ENCODE data around the gene SIGLEC9.

The SIGLEC9 gene

GRCh38 chr19:51124729-51125128, at the start of gene SIGLEC9:
Gene SIGLEC9 (plus strand): TSS chr19:51124906. CDS start chr19:51124975, 69 bp downstream.
- no peak within 1 kb of the TSS for H3K27ac ChIP-seq (ENCODE audit: low read depth, low read length, poor library complexity, severe bottlenecking)
- no peaks in the 10 kb centered on the region for H3K36me3 ChIP-seq (ENCODE audit: insufficient read depth, low read length)
- no peaks in the 10 kb centered on the region for H3K9me3 ChIP-seq (ENCODE audit: low read length)
- no peak within 1 kb of the TSS for H3K4me2 ChIP-seq (ENCODE audit: low read length)
- no peaks in the 10 kb centered on the region for H3K4me1 ChIP-seq (ENCODE audit: insufficient read depth, low read length, severe bottlenecking)
- no peak for TF ChIP-seq EZH2 (IDR thresholded peaks at IDR 0.05; ENCODE audit: borderline replicate concordance, low read length)
- TF ChIP-seq CTCF (IDR thresholded peaks at IDR 0.05; ENCODE audit: low read length): no peak
- H4K20me1 ChIP-seq (ENCODE audit: insufficient read depth, low read length): no peaks in the 10 kb centered on the region
- no peaks in the 10 kb centered on the region for H3K9me2 ChIP-seq (ENCODE audit: low read depth, low read length)
- no peak within 1 kb of the TSS for H3K4me3 ChIP-seq (ENCODE audit: low read depth, low read length, poor library complexity, severe bottlenecking)
- no peak within 1 kb of the TSS for H2AFZ ChIP-seq (ENCODE audit: low read length)
- H3K27me3 ChIP-seq (ENCODE audit: insufficient read depth, low read length): no peaks in the 10 kb centered on the region; the same call in 1 of the 2 replicates
- no peak within 1 kb of the TSS for H3K9ac ChIP-seq (ENCODE audit: low read length)
- no peaks in the 10 kb centered on the region for H3F3A ChIP-seq (ENCODE audit: insufficient read depth, low read length)
- H3K79me2 ChIP-seq (ENCODE audit: insufficient read depth, low read length): no peaks in the 10 kb centered on the region

GRCh38 chr19:51075998-51076397, 48.7 kb upstream of the SIGLEC9 start:
- Histone ChIP-seq H3K9me3 (ENCODE audit: low read length) (0 out of 2 replicates have a peak, but pooled peaks cover 4% of the 10 kb centered on the region), H3K36me3 (ENCODE audit: insufficient read depth, low read length) (no peaks in the 10 kb centered on the region), H3K4me1 (ENCODE audit: insufficient read depth, low read length, severe bottlenecking) (no peaks in the 10 kb centered on the region), H3K4me2 (ENCODE audit: low read length) (no peak overlapping the region), H3K9ac (ENCODE audit: low read length) (no peak overlapping the region), H3K9me2 (ENCODE audit: low read depth, low read length) (no peaks in the 10 kb centered on the region), H4K20me1 (ENCODE audit: insufficient read depth, low read length) (no peaks in the 10 kb centered on the region), H3K4me3 (ENCODE audit: low read depth, low read length, poor library complexity, severe bottlenecking) (no peak overlapping the region), H3K27me3 (ENCODE audit: insufficient read depth, low read length) (0 out of 2 replicates have a peak, but pooled peaks cover 3% of the 10 kb centered on the region), H3K79me2 (ENCODE audit: insufficient read depth, low read length) (no peaks in the 10 kb centered on the region), H3K27ac (ENCODE audit: low read depth, low read length, poor library complexity, severe bottlenecking) (no peak overlapping the region), H3F3A (ENCODE audit: insufficient read depth, low read length) (no peaks in the 10 kb centered on the region), H2AFZ (ENCODE audit: low read length) (no peak overlapping the region)
- TF ChIP-seq CTCF (IDR thresholded peaks at IDR 0.05; ENCODE audit: low read length) (no peak), EZH2 (IDR thresholded peaks at IDR 0.05; ENCODE audit: borderline replicate concordance, low read length) (no peak)

- Histone ChIP-seq H3K4me3 (ENCODE audit: low read depth, low read length, poor library complexity, severe bottlenecking) (no peak overlapping the region), H3K36me3 (ENCODE audit: insufficient read depth, low read length) (no peaks in the 10 kb centered on the region), H3K27ac (ENCODE audit: low read depth, low read length, poor library complexity, severe bottlenecking) (no peak overlapping the region), H4K20me1 (ENCODE audit: insufficient read depth, low read length) (no peaks in the 10 kb centered on the region), H2AFZ (ENCODE audit: low read length) (no peak overlapping the region), H3K4me2 (ENCODE audit: low read length) (no peak overlapping the region), H3K9me2 (ENCODE audit: low read depth, low read length) (no peaks in the 10 kb centered on the region), H3K79me2 (ENCODE audit: insufficient read depth, low read length) (no peaks in the 10 kb centered on the region), H3K4me1 (ENCODE audit: insufficient read depth, low read length, severe bottlenecking) (no peaks in the 10 kb centered on the region), H3K9ac (ENCODE audit: low read length) (no peak overlapping the region), H3F3A (ENCODE audit: insufficient read depth, low read length) (no peaks in the 10 kb centered on the region), H3K9me3 (ENCODE audit: low read length) (0 out of 2 replicates have a peak, but pooled peaks cover 4% of the 10 kb centered on the region), H3K27me3 (ENCODE audit: insufficient read depth, low read length) (0 out of 2 replicates have a peak, but pooled peaks cover 3% of the 10 kb centered on the region)
- TF ChIP-seq CTCF (IDR thresholded peaks at IDR 0.05; ENCODE audit: low read length) (no peak), EZH2 (IDR thresholded peaks at IDR 0.05; ENCODE audit: borderline replicate concordance, low read length) (no peak)
Measured at GRCh38 chr19:51076631-51077213, 48.0 kb upstream of the SIGLEC9 start.
